Epithelial cell of proximal tubule (primary cell): ENCODE measurements around the gene ATP8B4. TPM values are rescaled to one million over a fixed set of nuclear protein-coding genes. Genes with fewer than 3 reads are reported as not detected.

ENCODE experiments used
- DNase-seq: peaks from one replicate; pipeline ENCODE4 v3.0.0-alpha.2; 2011; ENCODE audit warnings: low read depth
- H3K4me3 ChIP-seq: 2 replicates; pipeline ENCODE4 v1.5.1; 2011; ENCODE audit warnings: low read depth, mild to moderate bottlenecking, low read length
- CTCF ChIP-seq: conservative IDR thresholded peaks from 2 replicates; pipeline ENCODE4 v1.5.1; 2012; ENCODE audit warnings: low read depth, mild to moderate bottlenecking, low read length
- total RNA-seq: library from RNA; depleted of rRNA; stranded (reverse); fragments of >200 nt; gene quantifications from 2 replicates; pipeline ENCODE4 v1.2.3, GENCODE V29; 2015

The ATP8B4 gene
- total RNA-seq, 1 donor from 2014 or later = not detected

GRCh38 chr15:50117431-50118027 lies 1.5 kb downstream of the ATP8B4 start:
- no peak for TF ChIP-seq CTCF
- H3K4me3 ChIP-seq = no peak overlapping the region
- no peak for DNase-seq

- TF ChIP-seq CTCF = peak; percentile 60
- DNase-seq = no peak
- H3K4me3 ChIP-seq = no peak overlapping the region
Observed at GRCh38 chr15:50116477-50116876, 2.6 kb downstream of the ATP8B4 start.

GRCh38 chr15:50113992-50114780 lies 4.8 kb downstream of the ATP8B4 start:
- H3K4me3 ChIP-seq = no peak overlapping the region
- TF ChIP-seq CTCF = no peak

GRCh38 chr15:50113187-50113505 lies 5.9 kb downstream of the ATP8B4 start:
- DNase-seq = no peak
- TF ChIP-seq CTCF = no peak
- no peak overlapping the region for H3K4me3 ChIP-seq

More at GRCh38 chr15:50113992-50114780, 4.8 kb downstream of the ATP8B4 start:
- DNase-seq = no peak

- no peak for DNase-seq
- H3K4me3 ChIP-seq = no peak overlapping the region
- TF ChIP-seq CTCF = no peak
Observed at GRCh38 chr15:50112488-50113186, 6.4 kb downstream of the ATP8B4 start.

- no peak for DNase-seq
- H3K4me3 ChIP-seq = no peak overlapping the region
- no peak for TF ChIP-seq CTCF
Observed at GRCh38 chr15:50110285-50110684, 8.7 kb downstream of the ATP8B4 start.
